Gastroesophageal sphincter (tissue), 4 donors: ENCODE data around the gene BIK. TPM values are rescaled to one million over a fixed set of nuclear protein-coding genes. Genes with fewer than 3 reads are reported as not detected.

Experiments used
- ATAC-seq: fragments of 150-250 bp; one replicate; pipeline ENCODE4 v1.9.1; 2016; ENCODE audit warnings: mild to moderate bottlenecking, moderate library complexity
- H3K27ac ChIP-seq, 4 donors: fragments of 200-600 bp; sonication (generic) in 3 of 4; 1 replicate in 3 of 4; 2 replicates in 1 of 4; pipeline ENCODE4 v1.5.1; 2016 to 2019
- H3K27me3 ChIP-seq: fragments of 200-600 bp; sonication (generic); one replicate; pipeline ENCODE4 v1.5.1; 2019
- H3K36me3 ChIP-seq, 2 donors: fragments of 200-600 bp; sonication (generic); one replicate each; pipeline ENCODE4 v1.5.1; 2019; ENCODE audit warnings: control low read depth in 1 of 2
- H3K4me1 ChIP-seq, 3 donors: fragments of 200-600 bp; sonication (generic); 1 replicate in 2 of 3; 2 replicates in 1 of 3; pipeline ENCODE4 v1.5.1; 2016 to 2019; ENCODE audit warnings: control low read depth in 2 of 3
- H3K4me3 ChIP-seq, 2 donors: fragments of 200-600 bp; sonication (generic); one replicate each; pipeline ENCODE4 v1.5.1; 2019; ENCODE audit warnings: mild to moderate bottlenecking in 1 of 2, moderate library complexity in 1 of 2
- H3K9me3 ChIP-seq, 3 donors: fragments of 200-600 bp; sonication (generic); one replicate each; pipeline ENCODE4 v1.5.1; 2017 to 2019; ENCODE audit warnings: control low read depth in 2 of 3
- EP300 ChIP-seq: sonication (generic); formaldehyde crosslinking; IDR thresholded peaks from one replicate; pipeline ENCODE4 v1.6.1; 2017; ENCODE audit warnings: antibody characterized with exemption, mild to moderate bottlenecking
- POLR2A ChIP-seq, 2 donors: fragments of 450-650 bp; IDR thresholded peaks; one replicate each; pipeline ENCODE4 v1.6.1; 2017; ENCODE audit warnings: antibody characterized with exemption in 2 of 2, mild to moderate bottlenecking in 2 of 2, moderate library complexity in 1 of 2
- POLR2AphosphoS5 ChIP-seq: sonication (generic); formaldehyde crosslinking; IDR thresholded peaks from one replicate; pipeline ENCODE4 v1.6.1; 2017; ENCODE audit warnings: antibody characterized with exemption
- WGBS, 2 donors: methylation state at CpG; one replicate each; pipeline ENCODE4 v1.1.5; 2018; ENCODE audit warnings: low coverage in 1 of 2; 5-methylcytosine and 5-hydroxymethylcytosine counted together
- total RNA-seq, 4 donors: library from RNA; depleted of rRNA; stranded (reverse); fragments of >200 nt; gene quantifications; one replicate each; pipeline ENCODE4 v1.1.0, GENCODE V29; 2016
- TF ChIP-seq, protein P1 (sequence below), 4 experiments: fragments of 200-600 bp in 2 of 4; fragments of 450-650 bp in 2 of 4; sonication (generic) in 1 of 4; IDR thresholded peaks; one replicate each; pipeline ENCODE4 v1.5.1; 2017 to 2019; ENCODE audit warnings: antibody characterized with exemption in 4 of 4, mild to moderate bottlenecking in 2 of 4, moderate library complexity in 2 of 4

Gene BIK
- total RNA-seq, 4 donors from 2014 or later = 1.7 TPM; not detected in 3

DNA sequence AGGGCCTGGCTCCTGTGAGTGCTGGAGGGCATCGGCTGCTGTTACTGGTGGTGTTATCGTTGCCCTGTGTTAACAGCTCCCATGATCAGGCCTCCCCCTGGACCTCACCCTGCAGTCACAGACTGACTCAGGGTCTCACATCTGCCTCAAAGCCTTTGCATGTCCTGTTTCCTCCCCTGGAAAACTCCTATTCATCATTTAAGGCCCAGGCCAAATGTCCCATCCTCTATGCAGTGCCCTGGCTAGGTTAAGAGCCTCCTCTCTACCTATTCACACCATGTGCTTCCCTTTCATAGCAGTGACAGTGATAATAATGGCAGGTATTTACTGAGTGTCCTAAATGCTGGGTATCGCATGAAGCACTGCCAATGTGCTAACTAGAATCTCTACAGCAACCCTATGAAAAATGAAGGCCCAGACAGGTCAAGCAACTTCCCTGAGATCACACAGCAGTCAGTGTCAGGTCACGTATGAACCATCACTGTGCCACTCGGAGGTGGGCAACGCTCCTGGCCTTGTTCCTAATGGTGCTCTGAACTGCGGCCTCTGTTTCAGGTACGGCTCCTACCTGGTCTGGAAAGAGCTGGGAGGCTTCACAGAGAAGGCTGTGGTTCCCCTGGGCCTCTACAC lies 50.1 kb downstream of the BIK start:
- Histone ChIP-seq H3K27me3 (no peaks in the 10 kb centered on the region), H3K36me3 (peaks cover 0 to 45% of the 10 kb centered on the region in 2 donors), H3K4me3 (no peak overlapping the region), H3K4me1 (peaks cover 0 to 52% (median 13%) of the 10 kb centered on the region in 3 donors), H3K9me3 (no peaks in the 10 kb centered on the region), H3K27ac (no peak overlapping the region)
- TF ChIP-seq POLR2A (IDR thresholded peaks at IDR 0.05) = no peak
- TF ChIP-seq EP300 = no peak
- TF ChIP-seq POLR2AphosphoS5 = no peak
- TF ChIP-seq, protein P1, sequence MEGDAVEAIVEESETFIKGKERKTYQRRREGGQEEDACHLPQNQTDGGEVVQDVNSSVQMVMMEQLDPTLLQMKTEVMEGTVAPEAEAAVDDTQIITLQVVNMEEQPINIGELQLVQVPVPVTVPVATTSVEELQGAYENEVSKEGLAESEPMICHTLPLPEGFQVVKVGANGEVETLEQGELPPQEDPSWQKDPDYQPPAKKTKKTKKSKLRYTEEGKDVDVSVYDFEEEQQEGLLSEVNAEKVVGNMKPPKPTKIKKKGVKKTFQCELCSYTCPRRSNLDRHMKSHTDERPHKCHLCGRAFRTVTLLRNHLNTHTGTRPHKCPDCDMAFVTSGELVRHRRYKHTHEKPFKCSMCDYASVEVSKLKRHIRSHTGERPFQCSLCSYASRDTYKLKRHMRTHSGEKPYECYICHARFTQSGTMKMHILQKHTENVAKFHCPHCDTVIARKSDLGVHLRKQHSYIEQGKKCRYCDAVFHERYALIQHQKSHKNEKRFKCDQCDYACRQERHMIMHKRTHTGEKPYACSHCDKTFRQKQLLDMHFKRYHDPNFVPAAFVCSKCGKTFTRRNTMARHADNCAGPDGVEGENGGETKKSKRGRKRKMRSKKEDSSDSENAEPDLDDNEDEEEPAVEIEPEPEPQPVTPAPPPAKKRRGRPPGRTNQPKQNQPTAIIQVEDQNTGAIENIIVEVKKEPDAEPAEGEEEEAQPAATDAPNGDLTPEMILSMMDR (IDR thresholded peaks at IDR 0.05) = no peak
- ATAC-seq = no peak
- no CpG with 5 or more reads among the region's 8 CpGs for WGBS, 2 donors

DNA sequence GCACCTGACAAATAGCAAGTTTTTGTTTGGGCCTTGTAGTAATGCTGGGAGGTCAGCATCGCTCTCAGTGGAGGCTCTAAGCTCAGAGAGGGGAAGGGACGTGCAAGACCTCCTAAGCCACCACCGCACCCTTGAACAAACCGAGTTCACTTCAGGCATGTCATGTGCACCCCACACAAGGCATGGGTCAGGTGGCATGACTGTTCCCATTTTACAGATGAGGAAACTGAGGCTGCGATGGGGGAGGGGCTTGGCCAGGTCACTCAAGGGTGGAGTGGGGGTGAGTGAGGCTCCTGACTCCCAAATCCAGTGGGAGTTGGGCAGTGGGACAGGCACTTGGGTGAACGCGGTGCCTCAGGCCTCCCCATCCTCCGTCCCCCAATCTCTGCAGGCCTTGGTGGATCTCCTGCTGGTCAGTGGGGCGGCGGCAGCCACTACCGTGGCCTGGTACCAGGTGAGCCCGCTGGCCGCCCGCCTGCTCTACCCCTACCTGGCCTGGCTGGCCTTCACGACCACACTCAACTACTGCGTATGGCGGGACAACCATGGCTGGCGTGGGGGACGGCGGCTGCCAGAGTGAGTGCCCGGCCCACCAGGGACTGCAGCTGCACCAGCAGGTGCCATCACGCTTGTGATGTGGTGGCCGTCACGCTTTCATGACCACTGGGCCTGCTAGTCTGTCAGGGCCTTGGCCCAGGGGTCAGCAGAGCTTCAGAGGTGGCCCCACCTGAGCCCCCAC lies 52.0 kb downstream of the BIK start:
- Histone ChIP-seq H3K36me3 (peaks cover 0 to 59% of the 10 kb centered on the region in 2 donors), H3K4me1 (peaks cover 0 to 49% (median 13%) of the 10 kb centered on the region in 3 donors)
- TF ChIP-seq POLR2AphosphoS5 (no peak), POLR2A (IDR thresholded peaks at IDR 0.05) (no peak), EP300 (no peak)
- TF ChIP-seq, protein P1 (IDR thresholded peaks at IDR 0.05) = no peak

DNA sequence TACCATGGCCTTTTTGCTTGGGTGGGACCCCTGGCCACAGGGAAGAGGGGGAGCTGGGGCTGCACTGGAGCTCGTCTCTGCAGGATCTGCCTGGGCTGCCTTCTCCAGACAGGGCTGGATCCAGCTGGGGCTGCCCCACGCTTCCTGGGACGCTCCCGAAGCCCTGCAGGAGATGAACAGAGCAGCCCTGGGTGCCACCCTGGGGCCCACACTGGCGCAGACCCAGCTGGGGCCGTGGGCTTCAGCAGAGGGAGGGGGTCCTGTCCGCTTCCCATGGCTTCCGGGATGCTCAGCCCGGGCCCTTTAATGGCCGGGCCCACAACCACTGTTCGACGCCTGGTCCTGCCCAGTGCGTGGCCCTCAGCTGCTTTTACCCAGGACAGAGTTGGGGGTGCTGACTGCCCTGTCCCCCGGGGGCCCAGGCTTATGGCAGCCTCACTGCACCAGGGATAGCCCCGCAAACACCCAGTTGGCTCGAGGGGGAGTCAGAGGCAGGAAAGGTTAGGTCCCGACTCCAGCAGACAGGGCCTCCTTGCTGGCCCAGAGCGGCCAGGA lies 52.8 kb downstream of the BIK start:
- Histone ChIP-seq H3K9me3 (no peaks in the 10 kb centered on the region), H3K27me3 (no peaks in the 10 kb centered on the region), H3K4me3 (no peak overlapping the region), H3K27ac (peak overlapping the region in 3 of 4 donors; percentile 54 to 72 (median 57)), H3K4me1 (peaks cover 0 to 42% (median 13%) of the 10 kb centered on the region in 3 donors), H3K36me3 (peaks cover 0 to 66% of the 10 kb centered on the region in 2 donors)
- WGBS, 2 donors = no CpG with 5 or more reads among the region's 18 CpGs
- no peak for ATAC-seq
- TF ChIP-seq POLR2AphosphoS5 (no peak), EP300 (no peak), POLR2A (IDR thresholded peaks at IDR 0.05) (no peak)
- TF ChIP-seq, protein P1 (IDR thresholded peaks at IDR 0.05) = no peak

More for the DNA sequence above, 52.0 kb downstream of the BIK start:
- peak overlapping the region in 1 of 4 donors; percentile 54 for H3K27ac ChIP-seq
- no peak for ATAC-seq
- 100% methylated on average over 2 of the region's 24 CpGs; no CpG with 5 or more reads in 1 of the 2 donors for WGBS, 2 donors
- no peaks in the 10 kb centered on the region for H3K9me3 ChIP-seq
- H3K27me3 ChIP-seq = no peaks in the 10 kb centered on the region
- no peak overlapping the region for H3K4me3 ChIP-seq

DNA sequence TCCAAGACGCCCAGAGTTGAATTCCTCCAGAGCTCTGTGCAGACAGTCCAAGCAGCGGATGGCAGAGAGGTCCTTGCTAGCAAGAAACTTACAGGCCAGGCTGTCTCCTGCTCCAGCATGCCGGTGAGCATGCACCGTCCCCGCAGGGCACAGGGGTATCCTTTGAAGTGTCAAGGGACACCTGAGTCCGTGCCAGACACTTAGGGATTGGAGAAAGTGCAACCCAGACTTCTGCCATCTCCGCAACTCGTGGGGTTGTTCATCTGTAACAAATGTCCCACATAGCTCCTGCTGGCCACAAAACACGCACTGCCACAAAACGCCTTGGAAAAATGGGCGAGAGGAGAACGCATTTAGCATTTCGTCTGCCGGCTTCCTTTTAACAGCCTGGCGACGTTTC lies 54.1 kb downstream of the BIK start:
- H3K4me1 ChIP-seq = peaks cover 0 to 28% (median 13%) of the 10 kb centered on the region in 3 donors
- no peak for TF ChIP-seq EP300
- WGBS, 2 donors = 47 to 54% methylated on average over 9 to 15 of the region's 16 CpGs
- H3K4me3 ChIP-seq = no peak overlapping the region
- peaks cover 0 to 72% of the 10 kb centered on the region in 2 donors for H3K36me3 ChIP-seq
- peak overlapping the region in 1 of 4 donors; percentile 54 for H3K27ac ChIP-seq
- no peaks in the 10 kb centered on the region for H3K27me3 ChIP-seq
- ATAC-seq = no peak
- no peaks in the 10 kb centered on the region for H3K9me3 ChIP-seq

DNA sequence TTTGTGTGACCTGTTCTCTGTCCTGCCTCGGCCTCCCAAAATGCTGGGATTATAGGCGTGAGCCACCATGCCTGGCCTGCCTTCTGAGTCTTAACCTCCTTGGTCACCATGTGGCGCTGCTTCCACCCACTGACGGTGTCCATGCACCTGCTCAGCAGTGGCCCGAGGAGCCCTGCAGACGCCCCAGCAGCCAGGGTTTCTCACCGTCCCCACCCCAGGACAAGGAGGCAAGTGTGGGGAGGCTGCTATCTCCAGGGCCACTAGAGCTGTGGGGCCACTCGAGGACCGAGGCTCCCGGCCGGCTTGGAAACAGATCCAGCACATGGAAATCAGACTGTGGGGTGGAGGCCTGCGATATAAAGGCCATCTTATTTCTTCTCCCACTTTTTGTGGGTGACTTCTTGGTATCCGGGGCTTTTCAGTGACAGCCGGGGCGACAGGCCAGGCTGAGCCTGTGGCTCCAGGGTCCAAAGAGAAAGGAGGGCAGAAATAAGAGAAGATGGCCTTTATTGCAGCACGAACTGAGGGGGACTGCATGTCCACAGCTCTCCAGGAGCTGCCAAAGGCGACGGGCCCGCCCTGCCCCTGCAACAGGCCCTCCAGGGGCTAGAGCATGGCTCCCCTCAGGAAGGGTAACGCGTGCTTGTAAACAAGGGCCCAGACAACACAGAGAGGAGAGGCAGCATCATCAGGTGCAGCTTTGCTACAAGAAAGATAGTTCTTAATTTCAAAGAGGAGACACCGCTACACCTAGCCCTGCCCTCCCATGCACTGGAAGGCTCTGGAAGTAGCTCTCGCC lies 55.8 kb downstream of the BIK start:
- TF ChIP-seq, protein P1 (IDR thresholded peaks at IDR 0.05) = no peak
- no peak for TF ChIP-seq POLR2AphosphoS5
- no peak for TF ChIP-seq EP300
- no peak for TF ChIP-seq POLR2A (IDR thresholded peaks at IDR 0.05)
- H3K4me3 ChIP-seq = no peak overlapping the region
- H3K36me3 ChIP-seq = peaks cover 0 to 72% of the 10 kb centered on the region in 2 donors
- H3K9me3 ChIP-seq = no peaks in the 10 kb centered on the region
- H3K4me1 ChIP-seq = peaks cover 0 to 26% (median 13%) of the 10 kb centered on the region in 3 donors
- WGBS, 2 donors = 78 to 96% methylated on average over 5 of the region's 23 CpGs
- ATAC-seq = no peak
- no peak overlapping the region for H3K27ac ChIP-seq
- H3K27me3 ChIP-seq = no peaks in the 10 kb centered on the region
